Mucosa of descending colon (tissue), 3 donors: ENCODE measurements around the gene SRMS. TPM values are rescaled to one million over a fixed set of nuclear protein-coding genes. Genes with fewer than 3 reads are reported as not detected.

ENCODE experiments used
- ATAC-seq: fragments of 200-7000 bp; cut with Tn5 transposase; one replicate; pipeline ENCODE4 v1.9.1; 2020; ENCODE audit warnings: mild to moderate bottlenecking, moderate library complexity
- DNase-seq, 3 donors: peaks; one replicate each; pipeline ENCODE4 v3.0.0-alpha.2; 2020
- H3K36me3 ChIP-seq: fragments of 200-600 bp; one replicate; pipeline ENCODE4 v1.8.0; 2021; ENCODE audit warnings: low read depth, mild to moderate bottlenecking
- H3K4me1 ChIP-seq: fragments of 200-600 bp; one replicate; pipeline ENCODE4 v1.8.0; 2021; ENCODE audit warnings: low read depth, mild to moderate bottlenecking
- H3K4me3 ChIP-seq: fragments of 200-600 bp; one replicate; pipeline ENCODE4 v1.8.0; 2021; ENCODE audit warnings: mild to moderate bottlenecking
- H3K9me3 ChIP-seq: fragments of 200-600 bp; one replicate; pipeline ENCODE4 v1.8.0; 2021; ENCODE audit warnings: mild to moderate bottlenecking
- CTCF ChIP-seq: fragments of 200-600 bp; IDR thresholded peaks from one replicate; pipeline ENCODE4 v1.8.0; 2022; ENCODE audit warnings: antibody characterized with exemption, mild to moderate bottlenecking
- intact Hi-C, 2 donors: fragments of 100-400 bp; cut with DNase I in 1 of 2; cut with micrococcal nuclease in 1 of 2; formaldehyde crosslinking; loops; one replicate each; pipeline versions ENCODE4 v1.11.0 to v1.11.1; 2022; cut with DNase I, micrococcal nuclease
- total RNA-seq, 3 donors: library from RNA; stranded (reverse); fragmentation: NEBNext Ultra II Directional in 2 of 3; extraction: Animal tissue kit (Norgen Biotek cat#: 25700) in 2 of 3; gene quantifications; one replicate each; pipeline versions ENCODE4 v1.2.1 to v1.2.4, GENCODE V29; 2021 to 2023
- donor health status: DM: no; HTN: no; CAD: no; lungs with moderate emphysema.
- donor health status: DM: no; HTN: no; CAD: no.
- donor health status: DM: no; HTN: yes; CAD: no.

SRMS gene
- total RNA-seq, 3 donors from 2014 or later = 0.25 to 0.52 (median 0.27) TPM

- Histone ChIP-seq H3K4me1 (peaks cover 40% of the 10 kb centered on the region), H3K9me3 (no peaks in the 10 kb centered on the region), H3K4me3 (no peak overlapping the region), H3K36me3 (no peaks in the 10 kb centered on the region)
- DNase-seq (no peak), ATAC-seq (no peak)
- intact Hi-C loops = no loop called here
- TF ChIP-seq CTCF = no peak
These were observed 3.8 kb downstream of the SRMS start for GRCh38 chr20:63543733-63544132.

GRCh38 chr20:63543131-63543530 is 4.4 kb downstream of the SRMS start:
- TF ChIP-seq CTCF = no peak
- Histone ChIP-seq H3K9me3 (no peaks in the 10 kb centered on the region), H3K4me3 (no peak overlapping the region), H3K36me3 (no peaks in the 10 kb centered on the region), H3K4me1 (peaks cover 46% of the 10 kb centered on the region)
- intact Hi-C loops = no loop called here
- ATAC-seq = no peak
- DNase-seq = no peak

- H3K4me3 ChIP-seq = no peak overlapping the region
- H3K4me1 ChIP-seq = peaks cover 50% of the 10 kb centered on the region
- no peak for DNase-seq
- ATAC-seq = no peak
- no peaks in the 10 kb centered on the region for H3K36me3 ChIP-seq
- no peak for TF ChIP-seq CTCF
- intact Hi-C loops = no loop called here
- H3K9me3 ChIP-seq = no peaks in the 10 kb centered on the region
These were observed 4.9 kb downstream of the SRMS start for GRCh38 chr20:63542696-63543095.

- intact Hi-C loops = no loop called here
- no peak overlapping the region for H3K4me3 ChIP-seq
- peaks cover 51% of the 10 kb centered on the region for H3K4me1 ChIP-seq
- no peak for TF ChIP-seq CTCF
- DNase-seq = peak in 1 of 3 donors; percentile 72
- H3K36me3 ChIP-seq = no peaks in the 10 kb centered on the region
- no peaks in the 10 kb centered on the region for H3K9me3 ChIP-seq
- ATAC-seq = no peak
These were observed 5.5 kb downstream of the SRMS start for GRCh38 chr20:63542031-63542559.

GRCh38 chr20:63541371-63541770 is 6.2 kb downstream of the SRMS start:
- Histone ChIP-seq H3K9me3 (no peaks in the 10 kb centered on the region), H3K4me3 (no peak overlapping the region), H3K4me1 (peaks cover 44% of the 10 kb centered on the region), H3K36me3 (no peaks in the 10 kb centered on the region)
- ATAC-seq = no peak
- no peak for TF ChIP-seq CTCF
- DNase-seq = no peak
- intact Hi-C loops = no loop called here
